KOPT-K1 (cell line): ENCODE results near the gene DERA.
"Not testable (repeated sequence)": the region's sequence is repeated elsewhere in the genome, so short reads cannot be mapped to it uniquely, and the experiment has no call there.

Experiments
- H3K27ac ChIP-seq: fragments of 200-600 bp; sonication (generic); 2 replicates; pipeline ENCODE4 v1.5.1; 2016; ENCODE audit warnings: antibody characterized with exemption, mild to moderate bottlenecking, low read depth, low read length; ENCODE audit not compliant: poor library complexity, severe bottlenecking
- H3K36me3 ChIP-seq: fragments of 200-600 bp; sonication (generic); 2 replicates; pipeline ENCODE4 v1.5.1; 2017; ENCODE audit warnings: antibody characterized with exemption, mild to moderate bottlenecking, low read length, moderate library complexity; ENCODE audit not compliant: insufficient read depth
- H3K9me3 ChIP-seq: fragments of 200-600 bp; sonication (generic); 2 replicates; pipeline ENCODE4 v1.5.1; 2017; ENCODE audit warnings: antibody characterized with exemption, low read length, mild to moderate bottlenecking; ENCODE audit not compliant: insufficient read depth, poor library complexity, severe bottlenecking

The DERA gene

DNA sequence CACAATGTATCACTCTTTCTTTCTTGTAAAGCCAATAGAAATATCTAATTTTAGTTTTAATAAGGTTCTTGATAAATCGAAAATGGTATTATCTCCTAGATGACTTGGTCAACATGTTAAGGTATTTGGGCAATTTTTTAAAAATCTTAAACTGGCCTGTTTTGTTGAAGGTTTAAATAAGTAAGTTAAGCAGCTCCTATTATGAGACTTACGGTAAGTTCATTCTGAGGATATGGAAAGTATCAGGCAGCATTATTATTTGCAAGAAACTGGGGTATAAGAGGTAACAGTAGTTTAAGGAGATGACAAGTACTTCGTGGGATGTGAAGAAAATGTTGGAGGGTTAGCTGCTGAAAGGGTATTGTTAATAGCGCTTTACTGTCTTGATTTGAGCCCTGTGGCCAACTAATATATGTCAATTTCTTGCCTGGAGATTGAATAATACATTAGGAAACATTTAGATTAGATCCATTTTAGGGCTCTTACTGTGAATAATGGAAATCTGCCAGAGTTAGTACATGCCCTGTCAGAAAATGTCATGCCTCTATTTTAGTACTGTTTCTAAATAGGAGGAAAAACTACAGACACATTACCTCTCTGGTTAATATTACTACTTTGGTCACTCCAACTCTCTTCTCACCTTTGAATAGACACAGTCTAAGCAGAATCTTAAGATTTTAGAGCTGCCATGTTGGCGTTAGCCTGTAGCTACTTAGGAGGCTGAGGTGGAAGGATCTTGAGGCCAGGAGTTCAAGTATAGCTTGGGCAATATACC is 23.9 kb upstream of the DERA start:
- no peak overlapping the region for H3K27ac ChIP-seq
- H3K9me3 ChIP-seq, result no peaks in the 10 kb centered on the region
- peaks cover 71% of the 10 kb centered on the region for H3K36me3 ChIP-seq

DNA sequence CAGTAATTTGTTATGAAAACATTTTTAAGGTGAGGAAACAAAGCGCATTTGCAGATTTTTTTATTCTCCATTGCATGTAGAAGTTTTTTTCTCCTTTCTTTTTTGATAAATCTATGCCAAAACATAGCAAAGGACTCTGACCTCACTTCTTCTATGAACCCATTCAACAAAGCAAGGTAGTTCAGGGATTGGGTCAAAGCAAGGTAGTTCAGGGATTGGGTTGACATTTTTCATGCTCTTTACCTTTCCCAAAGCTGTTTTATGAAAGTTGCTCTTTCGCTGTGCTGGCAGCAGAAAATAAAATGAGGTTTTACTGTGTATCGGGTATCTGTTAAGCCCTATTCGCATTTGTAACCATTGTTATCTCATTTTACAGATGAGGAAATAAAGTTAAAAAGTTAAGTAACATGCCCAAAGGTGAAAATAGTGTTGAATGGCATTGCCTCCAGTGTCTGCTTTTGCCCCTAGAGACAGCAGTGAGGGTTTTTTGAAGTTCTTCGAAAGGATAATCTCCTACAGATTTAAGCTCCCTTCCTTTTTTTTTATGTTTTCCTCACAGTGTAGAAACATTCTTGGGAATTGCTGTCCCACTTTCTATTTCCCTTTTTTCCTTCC is 18.4 kb upstream of the DERA start:
- Histone ChIP-seq H3K27ac (no peak overlapping the region), H3K9me3 (no peaks in the 10 kb centered on the region), H3K36me3 (peaks cover 84% of the 10 kb centered on the region)

DNA sequence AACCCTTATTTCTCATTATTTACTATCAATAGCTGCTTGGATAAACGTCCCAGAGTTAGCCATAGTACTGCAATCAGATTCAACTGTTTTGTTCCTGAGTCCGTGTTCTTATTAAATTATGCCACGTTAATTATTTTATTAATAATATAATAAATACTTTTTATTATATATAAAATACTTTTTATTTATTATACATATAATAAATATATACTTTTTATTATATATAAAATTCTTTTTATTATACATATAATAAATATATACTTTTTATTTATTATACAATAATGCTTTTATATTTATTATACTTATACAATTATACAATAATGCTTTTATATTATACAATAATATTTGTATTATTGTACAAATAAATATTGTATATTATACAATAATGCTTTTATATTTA is 17.9 kb upstream of the DERA start:
- peaks cover 84% of the 10 kb centered on the region for H3K36me3 ChIP-seq

DNA sequence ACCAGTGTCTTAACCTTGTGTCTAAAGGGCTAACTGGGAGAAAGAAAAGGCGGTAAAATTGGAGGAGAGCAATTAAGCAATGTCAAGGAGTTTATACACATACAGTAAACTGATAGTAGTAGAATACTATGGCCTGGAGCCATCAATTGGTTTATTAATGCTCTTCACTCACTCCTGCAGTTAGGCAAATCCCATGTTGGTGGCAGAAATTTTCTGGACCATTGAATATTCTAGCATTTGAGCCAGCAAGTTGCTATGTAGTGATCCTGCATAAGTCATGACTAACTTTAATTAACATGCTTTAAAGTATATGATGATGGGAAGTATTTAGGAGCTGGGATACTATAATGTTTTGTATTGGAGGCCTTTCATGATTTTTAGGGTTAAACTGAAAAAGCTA is 14.3 kb upstream of the DERA start:
- Histone ChIP-seq H3K9me3 (no peaks in the 10 kb centered on the region), H3K27ac (no peak overlapping the region), H3K36me3 (peaks cover 95% of the 10 kb centered on the region)

More for the DNA sequence above, 17.9 kb upstream of the DERA start:
- Histone ChIP-seq H3K27ac (no peak overlapping the region), H3K9me3 (no peaks in the 10 kb centered on the region)

DNA sequence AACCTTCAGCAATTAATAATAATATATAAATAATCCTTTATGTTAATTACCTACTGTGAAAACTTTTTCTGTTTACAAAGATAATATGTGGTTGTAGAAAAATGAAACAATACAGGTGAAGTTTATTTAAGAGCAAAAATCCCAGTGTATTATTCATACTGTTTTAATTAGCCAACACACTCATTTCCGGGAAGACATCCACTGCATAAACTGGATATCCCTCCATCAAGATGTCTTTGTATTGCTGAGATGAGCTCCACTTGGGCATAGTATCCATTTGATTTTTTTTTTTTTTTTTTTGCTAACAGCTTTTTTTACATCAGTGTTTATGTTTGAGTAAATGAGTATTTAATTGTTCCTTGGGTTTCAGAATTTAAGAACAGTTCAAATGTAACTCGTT is 13.7 kb upstream of the DERA start:
- Histone ChIP-seq H3K9me3 (no peaks in the 10 kb centered on the region), H3K36me3 (peaks cover 96% of the 10 kb centered on the region), H3K27ac (no peak overlapping the region)

DNA sequence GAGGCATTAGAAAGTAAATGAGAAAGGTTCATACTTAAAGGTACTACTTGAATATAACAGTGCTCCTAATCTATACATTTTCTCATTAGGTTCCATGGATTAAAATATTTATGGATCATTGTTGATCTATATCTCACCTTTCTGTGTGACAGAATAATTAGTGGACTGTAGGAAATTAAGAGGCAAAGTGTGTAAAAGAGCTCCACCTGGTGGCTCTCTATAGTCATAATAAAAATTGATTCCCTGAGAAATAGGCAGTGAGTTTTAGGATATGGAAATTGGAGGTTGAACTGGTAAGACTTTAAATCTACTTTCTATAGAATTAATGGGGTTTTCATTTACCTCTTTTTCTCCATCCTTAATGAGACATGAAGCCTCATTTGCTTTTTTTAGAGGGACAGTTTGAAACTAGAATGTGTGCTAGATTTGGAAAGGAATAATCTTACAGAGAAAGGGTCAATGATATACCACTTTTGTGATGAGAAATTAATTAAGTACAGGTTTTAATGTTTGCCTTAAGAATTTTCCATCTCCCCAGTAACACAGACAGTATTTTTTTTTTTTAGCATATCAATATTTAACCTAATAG is 11.8 kb upstream of the DERA start:
- no peaks in the 10 kb centered on the region for H3K9me3 ChIP-seq
- H3K27ac ChIP-seq, result no peak overlapping the region
- H3K36me3 ChIP-seq, result peaks cover 99% of the 10 kb centered on the region

DNA sequence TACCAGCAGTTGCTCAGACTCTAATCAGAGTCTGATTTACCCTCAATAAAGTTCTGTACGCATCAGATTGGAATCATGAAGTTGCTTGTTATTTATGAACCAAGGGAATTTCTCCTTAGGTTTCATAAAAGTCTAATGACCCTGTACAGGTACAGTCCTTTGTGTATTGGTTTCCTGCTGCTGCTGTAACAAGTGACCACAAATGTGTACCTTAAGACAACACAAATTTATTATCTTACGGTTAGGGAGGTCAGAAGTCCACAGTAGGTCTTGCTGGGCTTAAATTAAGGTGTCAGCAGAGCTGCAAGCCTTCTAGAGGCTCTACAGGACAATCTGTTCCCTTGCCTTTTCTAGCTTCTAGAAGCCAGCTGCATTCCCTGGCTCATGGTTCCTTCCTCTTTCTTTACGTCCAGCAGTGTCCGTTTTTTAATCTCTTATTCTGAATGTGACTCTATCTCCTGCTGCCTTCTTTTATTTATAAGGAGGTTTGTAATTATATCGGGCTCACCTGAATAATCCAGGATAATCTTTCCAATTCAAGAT is 6.7 kb upstream of the DERA start:
- Histone ChIP-seq H3K27ac (no peak overlapping the region), H3K9me3 (no peaks in the 10 kb centered on the region), H3K36me3 (peaks cover 77% of the 10 kb centered on the region)

DNA sequence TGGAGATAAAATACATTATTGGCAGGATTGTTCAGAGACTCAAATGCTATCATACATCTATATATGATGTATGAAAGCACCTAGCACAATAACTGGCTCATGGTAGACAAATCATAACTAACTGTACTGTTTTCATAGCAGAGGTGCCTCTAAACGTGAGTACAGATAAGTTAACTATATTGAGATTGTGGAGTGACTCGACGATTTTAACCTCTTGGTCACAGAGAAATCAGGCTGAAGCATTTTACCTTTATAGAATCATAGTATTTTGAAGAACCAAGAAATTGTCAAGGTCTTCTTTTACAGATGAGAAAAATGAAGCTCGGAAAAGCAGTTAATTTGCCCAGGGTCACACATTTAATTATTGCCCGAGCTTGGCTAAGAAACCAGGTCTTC is 666 bp upstream of the DERA start:
- no peaks in the 10 kb centered on the region for H3K9me3 ChIP-seq
- peaks cover 18% of the 10 kb centered on the region; the same call in 1 of the 2 replicates for H3K36me3 ChIP-seq
- H3K27ac ChIP-seq, result peak overlapping the region; percentile 70

DNA sequence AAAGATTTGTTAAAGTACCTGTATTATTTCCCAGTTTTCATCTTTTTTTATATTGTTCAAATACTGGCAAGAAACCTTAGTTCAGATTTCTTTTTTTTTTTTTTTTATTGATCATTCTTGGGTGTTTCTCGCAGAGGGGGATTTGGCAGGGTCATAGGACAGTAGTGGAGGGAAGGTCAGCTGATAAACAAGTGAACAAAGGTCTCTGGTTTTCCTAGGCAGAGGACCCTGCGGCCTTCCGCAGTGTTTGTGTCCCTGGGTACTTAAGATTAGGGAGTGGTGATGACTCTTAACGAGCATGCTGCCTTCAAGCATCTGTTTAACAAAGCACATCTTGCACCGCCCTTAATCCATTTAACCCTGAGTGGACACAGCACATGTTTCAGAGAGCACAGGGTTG is 799 bp downstream of the DERA start:
- peak overlapping the region; percentile 70 for H3K27ac ChIP-seq
- not testable (repeated sequence) for H3K9me3 ChIP-seq, H3K36me3 ChIP-seq

DNA sequence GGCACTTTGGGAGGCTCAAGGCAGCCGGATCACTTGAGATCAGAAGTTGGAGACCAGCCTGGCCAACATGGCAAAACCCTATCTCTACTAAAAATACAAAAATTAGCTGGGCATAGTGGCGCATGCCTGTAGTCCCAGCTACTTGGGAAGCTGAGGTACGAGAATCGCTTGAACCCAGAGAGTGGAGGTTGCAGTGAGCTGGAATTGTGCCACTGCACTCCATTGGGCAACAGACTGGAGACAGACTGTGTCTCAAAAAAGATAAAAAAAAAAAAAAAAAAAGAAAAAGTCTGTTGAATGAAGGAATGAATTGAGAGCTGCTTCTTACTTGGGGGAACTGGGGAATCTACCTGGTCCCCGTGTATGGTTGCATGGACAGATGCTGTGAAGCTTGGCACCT is 3.0 kb downstream of the DERA start:
- not testable (repeated sequence) for H3K9me3 ChIP-seq, H3K27ac ChIP-seq, H3K36me3 ChIP-seq

DNA sequence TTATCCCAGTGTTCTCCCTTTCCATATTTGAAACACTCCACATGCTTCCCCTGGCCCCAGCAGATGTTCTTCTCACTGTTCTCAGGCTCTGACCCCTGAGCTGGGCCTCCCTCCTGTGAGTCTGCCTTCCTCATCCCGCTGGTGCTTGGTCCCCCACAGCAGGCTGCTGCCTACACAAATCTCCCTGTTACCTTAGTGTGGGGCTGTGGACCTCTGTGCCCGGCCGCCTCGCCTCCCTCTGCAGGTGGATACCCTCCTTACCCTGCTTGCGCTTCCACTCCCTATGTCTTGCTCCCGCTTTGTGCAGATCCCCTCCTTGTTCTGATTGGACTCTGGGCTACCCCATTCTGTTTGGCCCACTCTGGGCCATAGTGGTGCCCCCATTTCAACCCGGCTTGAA is 6.9 kb downstream of the DERA start:
- H3K36me3 ChIP-seq, result no peaks in the 10 kb centered on the region
- H3K27ac ChIP-seq, result no peak overlapping the region
- no peaks in the 10 kb centered on the region for H3K9me3 ChIP-seq

DNA sequence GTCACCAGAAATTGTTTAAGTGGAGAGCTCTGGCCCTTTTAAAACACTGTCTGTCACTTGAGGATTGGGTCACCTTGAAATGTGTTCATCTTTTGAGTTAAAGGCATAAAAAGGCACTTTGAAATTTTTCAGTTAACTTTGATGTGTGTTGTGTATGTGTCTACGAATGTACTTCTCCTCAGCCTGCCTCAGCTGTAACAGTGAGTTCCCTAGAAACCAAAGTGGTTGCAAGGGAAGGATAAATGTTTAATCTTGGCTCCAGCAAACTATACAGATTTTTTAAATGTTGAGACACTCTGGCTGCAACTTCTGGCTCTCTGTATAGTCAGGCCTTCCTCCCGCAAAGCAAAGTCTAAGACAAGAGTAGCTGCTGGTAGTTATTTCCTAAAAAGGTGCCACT is 8.3 kb downstream of the DERA start:
- Histone ChIP-seq H3K27ac (no peak overlapping the region), H3K9me3 (no peaks in the 10 kb centered on the region), H3K36me3 (no peaks in the 10 kb centered on the region)

DNA sequence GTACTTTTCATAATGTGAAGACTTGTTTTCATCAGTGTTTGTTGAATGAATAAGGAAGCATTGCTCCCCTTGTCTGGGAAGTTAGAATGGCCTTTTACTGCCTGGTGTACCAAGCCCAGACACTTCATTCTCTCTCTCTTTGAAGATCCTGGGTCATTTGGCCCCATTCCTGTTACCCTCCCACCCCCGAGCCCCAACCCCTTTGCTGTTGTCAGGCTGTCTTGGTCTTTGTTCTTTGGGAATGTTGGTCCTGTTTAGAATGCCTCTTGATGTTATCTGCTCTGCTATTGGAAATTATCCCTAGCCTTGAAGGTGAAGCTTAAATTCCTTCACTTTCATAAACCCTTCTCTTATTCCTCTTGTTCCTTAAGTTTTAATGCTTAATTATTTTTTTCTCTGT is 13.8 kb downstream of the DERA start:
- H3K27ac ChIP-seq, result no peak overlapping the region
- H3K36me3 ChIP-seq, result no peaks in the 10 kb centered on the region
- no peaks in the 10 kb centered on the region for H3K9me3 ChIP-seq

DNA sequence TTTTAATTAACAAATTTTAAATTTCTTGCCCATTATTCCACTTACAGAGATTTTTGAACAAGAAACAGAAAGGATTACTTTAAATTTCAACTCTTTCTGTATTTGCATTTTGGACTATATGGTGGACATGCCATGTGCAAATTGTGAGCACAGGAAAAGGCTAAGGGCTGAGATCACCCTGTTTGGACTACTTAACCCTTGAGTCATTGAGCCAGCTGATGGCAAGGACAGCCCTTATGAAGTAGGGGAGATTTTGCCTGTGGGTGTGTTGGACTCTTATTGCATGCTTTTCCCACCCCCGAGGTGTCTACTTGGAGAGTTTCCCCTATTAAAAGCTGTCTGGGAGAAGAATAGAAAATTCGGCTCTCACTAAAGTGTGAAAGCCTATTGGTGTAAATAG is 17.2 kb downstream of the DERA start:
- H3K27ac ChIP-seq, result no peak overlapping the region
- H3K9me3 ChIP-seq, result no peaks in the 10 kb centered on the region
- no peaks in the 10 kb centered on the region for H3K36me3 ChIP-seq

DNA sequence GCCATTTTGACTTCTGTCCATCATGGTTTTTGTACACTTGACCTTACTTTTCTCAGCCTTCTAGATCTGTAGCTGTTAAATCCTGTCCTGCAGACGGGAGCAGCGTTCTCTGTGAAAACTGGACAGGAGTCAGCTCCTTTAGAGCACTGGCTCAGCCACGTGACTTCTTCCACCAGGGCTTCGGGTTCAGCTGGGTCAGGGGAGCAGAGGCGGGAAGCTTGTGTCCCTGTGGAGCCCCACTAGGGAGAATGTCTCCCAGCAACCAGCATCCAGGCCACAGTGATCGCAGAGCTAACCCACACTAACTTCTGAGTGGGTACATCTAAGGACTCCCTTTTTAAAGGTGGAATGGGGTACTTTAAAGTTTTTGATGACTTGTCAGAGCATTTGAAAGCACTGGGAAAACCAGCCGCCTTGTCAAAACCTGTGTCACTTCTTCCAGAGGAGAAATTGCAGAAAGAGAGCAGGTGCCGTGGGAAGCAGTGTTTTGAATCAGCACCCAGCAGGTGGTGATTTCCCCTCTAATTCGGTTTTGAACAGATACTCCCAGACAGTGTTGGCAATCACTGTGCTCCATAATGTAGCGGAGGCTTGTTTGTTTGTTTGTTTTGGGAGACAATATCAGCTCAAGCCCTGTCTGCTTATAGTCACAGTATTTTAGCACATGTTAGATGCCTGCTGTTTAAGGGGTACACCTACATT is 17.9 kb downstream of the DERA start:
- H3K27ac ChIP-seq, result no peak overlapping the region
- H3K36me3 ChIP-seq, result no peaks in the 10 kb centered on the region
- no peaks in the 10 kb centered on the region for H3K9me3 ChIP-seq
